Measurements from ENCODE around the gene GMDS. TPM values are rescaled to one million over a fixed set of nuclear protein-coding genes. Genes with fewer than 3 reads are reported as not detected.

GMDS gene
- total RNA-seq, 1 experiment from 2014 or later: 27.6 TPM

DNA sequence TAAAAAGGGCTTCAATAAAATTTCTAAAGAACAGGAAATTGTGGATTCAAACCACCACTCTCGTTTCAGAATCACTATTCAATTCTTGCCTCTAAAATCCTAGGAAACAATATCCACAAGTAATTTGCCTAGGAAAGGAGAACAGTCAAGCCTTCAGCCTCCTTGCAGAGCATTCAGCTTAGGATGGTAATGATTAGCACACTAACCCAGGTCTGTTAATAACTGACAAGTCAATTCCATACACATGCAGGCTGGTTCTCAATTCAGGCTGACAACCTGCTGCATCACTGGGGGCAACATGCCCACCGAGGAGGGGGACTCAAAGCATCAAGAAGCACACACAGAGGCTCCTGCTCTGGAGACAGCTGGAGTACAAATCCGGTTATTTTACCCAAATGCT is 57.6 kb downstream of the GMDS start:
- no peaks in the 10 kb centered on the region for H3K79me1 ChIP-seq (ENCODE audit: insufficient read depth, low read depth, low read length, poor library complexity, severe bottlenecking)
- Mint-ChIP-seq H3K4me3 (peak overlapping the region in 1 of 2 experiments; percentile 35; a peak in 1 of 5 replicates), H3K27me3 (ENCODE audit: low read depth) (no peaks in the 10 kb centered on the region), H3K4me1 (peaks cover 16 to 20% of the 10 kb centered on the region in 2 experiments), H3K9me3 (no peaks in the 10 kb centered on the region), H3K27ac (peak overlapping the region in 1 of 3 experiments; percentile 47; a peak in 1 of 7 replicates), H3K36me3 (ENCODE audit: insufficient read depth in 1 of 3, low read depth in 3 of 3) (peaks cover 0 to 2% (median 0%) of the 10 kb centered on the region in 3 experiments; a peak in 1 of 7 replicates)
- no peak overlapping the region for H3K4ac ChIP-seq (ENCODE audit: low read depth, low read length)
- H3K27ac ChIP-seq (ENCODE audit: insufficient read length, low read depth, low read length): no peak overlapping the region
- TF ChIP-seq CTCF (conservative IDR thresholded peaks at IDR 0.05): no peak
- H3K9ac ChIP-seq (ENCODE audit: extremely low read depth, insufficient read length, low read length): no peak overlapping the region
- H2BK12ac ChIP-seq (ENCODE audit: insufficient read length, low read depth, low read length): no peak overlapping the region
- H4K8ac ChIP-seq (replicated peaks; ENCODE audit: insufficient read length, low read depth, low read length): no peak overlapping the region
- H2AK5ac ChIP-seq (ENCODE audit: insufficient read length, low read length): no peak overlapping the region
- H3K56ac ChIP-seq (ENCODE audit: insufficient read length, low read depth, low read length): no peak overlapping the region
- H4K5ac ChIP-seq (ENCODE audit: insufficient read length, low read depth, low read length): no peak overlapping the region
- WGBS (ENCODE audit: extremely low coverage, insufficient read length, low lambda C conversion rate): no CpG with 5 or more reads among the region's 3 CpGs
- no peak overlapping the region for H3K23ac ChIP-seq (ENCODE audit: insufficient read length, low read depth, low read length)
- H3K79me2 ChIP-seq (ENCODE audit: insufficient read depth, low read length): no peaks in the 10 kb centered on the region
- peaks cover 2% of the 10 kb centered on the region; the same call in 1 of the 2 replicates for H3K4me1 ChIP-seq (ENCODE audit: insufficient read depth, low read length)
- no peaks in the 10 kb centered on the region for H3K9me3 ChIP-seq (ENCODE audit: control insufficient read depth, low read depth, low read length)
- no peak for DNase-seq
- no peak overlapping the region for H4K91ac ChIP-seq (ENCODE audit: insufficient read length, low read depth, low read length)
- no peak overlapping the region for H3K14ac ChIP-seq (ENCODE audit: insufficient read depth, low read length)
- H3T11ph ChIP-seq (ENCODE audit: low read length): no peak overlapping the region
- no peak overlapping the region for H2BK5ac ChIP-seq (ENCODE audit: insufficient read length, low read length)
- H3K27me3 ChIP-seq (ENCODE audit: insufficient read depth, low read length): no peaks in the 10 kb centered on the region
- no peak overlapping the region for H2BK120ac ChIP-seq (ENCODE audit: low read depth, low read length, poor library complexity, severe bottlenecking)
- peaks cover 3% of the 10 kb centered on the region for H4K20me1 ChIP-seq (ENCODE audit: control insufficient read depth, insufficient read depth, insufficient read length)
- H3K23me2 ChIP-seq (ENCODE audit: insufficient read length, low read depth, low read length, poor library complexity, severe bottlenecking): peaks cover 5% of the 10 kb centered on the region
- no peak overlapping the region for H2AFZ ChIP-seq (ENCODE audit: low read length)
- no peak overlapping the region for H2BK20ac ChIP-seq (ENCODE audit: low read depth, low read length, poor library complexity, severe bottlenecking)
- H3K4me2 ChIP-seq (ENCODE audit: insufficient read depth, insufficient read length, low read length): no peak overlapping the region
- H3K18ac ChIP-seq (ENCODE audit: insufficient read length, low read depth, low read length): no peak overlapping the region
- H2BK15ac ChIP-seq (ENCODE audit: low read depth, low read length): no peak overlapping the region
